Hindlimb muscle (tissue), 1 donor: Measurements from ENCODE around the gene TEC. TPM values are rescaled to one million over a fixed set of nuclear protein-coding genes. Genes with fewer than 3 reads are reported as not detected.
"Not testable (repeated sequence)": the region's sequence is repeated elsewhere in the genome, so short reads cannot be mapped to it uniquely, and the experiment has no call there.

Experiments
- DNase-seq: peaks from one replicate; pipeline ENCODE4 v3.0.0-alpha.2; 2013
- polyA plus RNA-seq: library from polyadenylated mRNA; unstranded; fragments of 120-200 nt; gene quantifications from one replicate; pipeline ENCODE4 v1.2.1, GENCODE V29; 2013; ENCODE audit not compliant: insufficient read length

TEC gene
- polyA plus RNA-seq, 1 donor, result 0.49 TPM

- no peak for DNase-seq
Measured at GRCh38 chr4:48242511-48243195, 27.0 kb downstream of the TEC start.

DNA sequence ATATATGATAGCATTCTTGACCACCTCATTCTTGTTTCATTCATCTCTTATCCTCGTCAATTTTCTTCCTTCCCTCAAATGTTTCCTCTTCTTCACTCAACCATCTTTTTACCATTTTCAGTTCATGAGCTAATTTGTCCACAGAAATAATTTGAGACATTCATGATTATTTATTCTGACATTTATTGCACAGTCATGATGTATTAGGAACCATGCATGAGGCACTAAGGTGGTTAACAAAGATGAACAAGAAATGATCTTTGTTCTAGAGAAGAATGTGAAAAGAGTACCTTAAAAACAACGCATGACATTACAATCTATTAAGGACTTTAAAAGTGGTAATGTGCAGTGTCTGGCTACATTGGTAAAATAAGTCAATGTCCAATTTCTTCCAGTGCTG is 27.9 kb downstream of the TEC start:
- DNase-seq, result no peak

DNA sequence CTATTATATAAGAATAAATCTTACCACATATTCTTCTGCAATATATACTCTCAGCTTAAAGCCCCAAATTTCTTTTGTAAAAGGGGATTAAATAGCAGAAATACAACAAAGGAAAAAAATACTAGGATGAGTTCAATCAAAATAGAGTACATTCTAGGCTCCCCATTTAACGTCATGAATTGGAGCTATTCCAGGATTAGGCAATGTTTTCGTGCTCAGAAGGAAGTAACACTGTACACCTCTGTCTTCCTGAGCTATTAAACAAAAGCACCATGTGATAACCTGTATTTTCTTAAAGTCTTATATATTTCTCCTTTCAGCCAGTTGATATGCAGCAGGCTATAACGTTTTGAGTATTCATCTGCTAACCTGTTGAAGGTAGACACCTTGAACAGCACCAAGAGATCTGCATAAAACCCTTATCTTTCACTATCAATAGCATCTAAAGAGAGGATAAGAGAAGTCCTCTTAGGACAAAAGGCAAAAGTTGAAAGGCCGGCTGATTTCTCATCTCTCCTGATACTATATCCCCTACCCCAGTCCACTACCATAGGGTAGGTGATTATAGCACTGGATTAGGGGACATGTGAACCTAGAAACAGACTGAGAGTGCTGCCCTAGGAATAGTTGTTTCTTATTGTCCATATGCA is 31.5 kb downstream of the TEC start:
- no peak for DNase-seq

- no peak for DNase-seq
Measured at GRCh38 chr4:48235050-48235449, 34.6 kb downstream of the TEC start.

DNA sequence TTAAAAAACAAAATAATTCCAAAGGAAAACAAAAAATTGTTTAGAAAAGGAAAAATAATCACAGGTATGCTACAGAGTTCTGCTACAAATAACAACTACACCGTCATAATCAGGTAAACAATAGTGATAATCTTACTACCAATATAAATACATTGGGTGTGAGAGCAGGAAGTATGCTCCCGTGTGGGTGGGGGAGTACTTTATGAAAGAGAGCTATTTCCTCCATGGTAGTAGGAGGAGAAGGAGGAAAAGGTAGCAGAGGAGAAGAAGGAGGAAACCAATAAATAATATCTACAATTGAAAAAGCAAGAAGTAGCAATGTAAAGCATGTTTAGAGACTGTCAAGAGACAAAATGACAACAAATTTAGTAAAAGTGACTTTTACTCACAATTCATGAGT is 35.1 kb downstream of the TEC start:
- no peak for DNase-seq

- no peak for DNase-seq
Measured at GRCh38 chr4:48228949-48229348, 40.7 kb downstream of the TEC start.

- DNase-seq, result no peak
Measured at GRCh38 chr4:48227662-48228061, 42.0 kb downstream of the TEC start.

GRCh38 chr4:48226199-48226598 is 43.4 kb downstream of the TEC start:
- no peak for DNase-seq

DNA sequence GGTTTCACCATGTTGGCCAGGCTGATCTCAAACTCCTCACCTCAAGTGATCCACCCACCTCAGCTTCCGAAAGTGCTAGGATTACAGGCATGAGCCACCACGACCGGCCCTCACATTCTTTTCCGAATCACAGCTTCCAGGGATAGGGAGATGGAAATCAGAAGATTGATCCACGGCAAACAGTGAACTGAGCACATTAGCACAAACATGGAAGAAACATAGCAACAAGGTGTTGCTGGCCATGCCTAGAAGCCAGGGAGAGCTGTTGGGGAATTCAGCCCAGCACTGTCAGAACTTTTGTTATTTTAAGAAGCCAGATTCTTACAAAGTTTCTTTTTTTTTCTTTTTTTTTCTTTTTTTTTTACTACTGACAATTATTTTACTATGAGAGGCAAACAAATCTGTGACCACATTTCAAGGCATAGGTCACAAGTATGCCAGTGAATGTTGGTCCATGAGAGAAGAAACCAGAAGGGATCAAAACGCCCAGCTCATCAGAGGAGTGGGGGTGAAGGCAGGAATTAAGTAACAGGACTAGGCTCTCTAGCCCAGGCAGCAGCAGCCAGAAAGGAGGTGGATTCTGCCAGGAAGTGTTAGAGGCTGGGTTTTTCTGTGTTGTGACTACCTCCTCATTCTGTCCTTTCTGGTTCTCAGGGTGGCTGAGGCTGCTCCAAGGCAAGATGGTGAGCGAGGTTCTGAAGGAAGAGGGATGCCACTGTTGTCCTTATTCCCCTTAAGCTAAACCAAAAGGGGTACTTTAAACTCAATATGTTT is 44.1 kb downstream of the TEC start:
- DNase-seq, result no peak

- no peak for DNase-seq
Measured at GRCh38 chr4:48224606-48225005, 45.0 kb downstream of the TEC start.

DNA sequence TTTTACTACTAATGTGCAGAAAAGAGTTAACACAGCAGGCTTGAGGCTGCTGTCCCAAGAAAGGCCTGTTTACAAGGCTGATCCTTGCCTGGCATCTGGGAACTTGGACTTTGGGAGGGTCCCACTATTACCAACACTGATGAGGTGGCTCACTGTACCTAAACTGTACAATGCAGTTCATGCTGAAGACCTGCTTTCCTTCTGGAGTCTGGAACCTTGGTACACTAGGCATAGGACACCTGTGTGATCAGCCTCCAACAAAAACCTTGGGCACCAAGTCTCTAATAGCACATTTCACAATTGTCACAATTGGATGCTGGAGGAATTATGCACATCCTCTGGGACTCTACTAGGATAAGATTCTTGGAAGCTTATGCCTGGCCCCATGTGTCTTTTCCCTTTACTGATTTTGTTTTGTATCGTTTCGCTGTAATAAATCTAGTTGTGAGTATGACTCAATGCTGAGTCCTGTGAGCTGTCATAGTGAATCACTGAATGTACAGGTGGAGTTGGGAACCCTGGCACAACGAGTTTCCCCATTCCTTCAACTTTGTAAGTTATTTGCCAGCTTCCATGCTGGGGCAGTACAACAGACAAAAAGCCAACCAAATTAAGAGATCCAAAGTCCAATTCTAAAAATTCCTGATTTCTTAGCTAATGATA is 45.9 kb downstream of the TEC start:
- no peak for DNase-seq

DNA sequence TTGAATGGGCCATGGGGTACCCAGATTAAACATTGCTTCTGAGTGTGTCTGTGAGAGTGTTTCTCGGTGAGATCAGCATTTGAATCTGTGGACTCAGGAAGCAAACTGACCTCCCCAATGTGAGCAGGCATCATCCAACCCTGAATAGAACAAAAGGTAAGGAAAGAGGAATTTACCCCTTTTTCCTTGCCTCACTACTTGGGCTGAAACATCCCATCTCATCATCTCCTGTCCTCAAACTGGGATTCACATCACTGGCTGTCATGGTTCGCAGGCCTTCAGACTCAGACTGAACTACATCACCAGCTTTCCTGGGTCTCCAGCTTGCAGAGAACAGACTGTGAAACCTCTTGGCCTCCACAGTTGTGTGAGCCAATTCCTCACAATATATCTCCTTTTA is 47.1 kb downstream of the TEC start:
- no peak for DNase-seq

DNA sequence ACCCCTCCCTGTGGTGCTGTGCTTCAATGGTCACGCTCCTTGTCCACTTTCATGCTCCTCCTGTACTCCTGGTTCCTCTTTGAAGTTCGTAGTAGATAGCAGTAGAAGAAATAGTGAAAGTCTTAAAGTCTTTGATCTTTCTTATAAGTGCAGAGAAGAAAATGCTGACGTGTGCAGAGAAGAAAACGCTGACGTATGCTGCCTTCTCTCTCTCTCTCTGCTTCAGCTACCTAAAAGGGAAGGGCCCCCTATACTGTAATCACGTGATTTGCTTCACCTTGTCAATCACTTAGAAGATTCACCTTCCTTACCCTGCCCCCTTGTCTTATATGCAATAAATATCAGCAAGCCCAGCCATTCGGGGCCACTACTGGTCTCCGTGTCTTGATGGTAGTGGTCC is 50.2 kb downstream of the TEC start:
- DNase-seq, result not testable (repeated sequence)

- no peak for DNase-seq
Measured at GRCh38 chr4:48216563-48216962, 53.1 kb downstream of the TEC start.

GRCh38 chr4:48215977-48216376 is 53.7 kb downstream of the TEC start:
- DNase-seq, result no peak

GRCh38 chr4:48212165-48212564 is 57.5 kb downstream of the TEC start:
- DNase-seq, result no peak

GRCh38 chr4:48210966-48211328 is 58.7 kb downstream of the TEC start:
- DNase-seq, result no peak

DNA sequence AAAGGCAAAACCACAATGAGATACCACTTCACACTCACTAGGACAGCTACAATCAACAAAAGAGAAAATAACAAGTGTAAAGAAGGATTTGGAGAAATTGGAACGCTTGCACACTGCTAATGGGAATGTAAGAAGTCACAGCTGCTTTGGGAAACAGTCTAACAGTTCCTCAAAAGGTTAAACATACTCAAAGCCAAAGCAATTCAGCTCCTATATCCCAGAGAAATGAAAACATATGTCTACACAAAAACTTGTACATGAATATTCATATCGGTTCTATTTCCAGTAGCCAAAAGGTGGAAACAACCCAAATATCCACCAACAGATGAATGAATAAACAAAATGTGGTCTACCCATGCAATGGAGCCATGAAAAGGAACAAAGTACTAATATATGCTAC is 64.0 kb downstream of the TEC start:
- DNase-seq, result no peak

DNA sequence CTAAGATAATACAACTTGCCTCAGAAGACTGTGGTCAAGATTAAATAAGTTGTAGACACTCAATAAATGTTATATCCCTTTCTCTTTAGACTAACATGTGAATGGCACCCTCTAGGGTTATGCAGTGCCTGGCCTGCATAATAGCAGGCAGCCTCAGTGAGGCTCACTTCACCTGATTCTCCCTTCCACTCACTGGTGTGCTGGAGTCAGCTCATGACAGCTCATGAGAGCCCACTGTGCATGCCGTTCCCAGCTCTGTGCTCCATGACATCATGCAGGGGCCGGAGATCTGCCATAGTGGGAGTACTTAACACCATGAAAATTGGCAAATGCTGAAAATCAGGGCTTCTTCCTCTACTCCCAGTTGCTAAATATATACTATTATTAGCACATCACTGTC is 64.5 kb downstream of the TEC start:
- no peak for DNase-seq

DNA sequence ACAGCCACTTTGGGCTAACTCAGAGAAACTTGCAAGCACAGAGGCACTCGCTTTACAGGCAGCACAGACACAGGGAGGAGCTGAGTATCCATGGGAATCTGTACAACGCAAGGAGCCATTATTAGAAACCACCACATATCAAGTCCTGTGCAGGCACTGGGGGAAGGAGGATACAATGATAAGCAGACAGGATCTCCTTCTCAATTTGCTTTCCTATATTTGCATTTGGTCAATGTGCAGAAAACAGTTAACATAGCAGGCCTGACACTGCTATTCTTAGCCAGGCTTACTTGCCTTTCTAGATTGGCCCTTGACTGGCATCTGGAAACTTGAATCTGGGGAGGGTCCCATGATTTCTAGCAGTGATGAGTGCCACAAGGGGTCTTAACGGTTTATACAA is 65.8 kb downstream of the TEC start:
- DNase-seq, result no peak

- DNase-seq, result no peak
Measured at GRCh38 chr4:48197643-48198237, 71.9 kb downstream of the TEC start.

DNA sequence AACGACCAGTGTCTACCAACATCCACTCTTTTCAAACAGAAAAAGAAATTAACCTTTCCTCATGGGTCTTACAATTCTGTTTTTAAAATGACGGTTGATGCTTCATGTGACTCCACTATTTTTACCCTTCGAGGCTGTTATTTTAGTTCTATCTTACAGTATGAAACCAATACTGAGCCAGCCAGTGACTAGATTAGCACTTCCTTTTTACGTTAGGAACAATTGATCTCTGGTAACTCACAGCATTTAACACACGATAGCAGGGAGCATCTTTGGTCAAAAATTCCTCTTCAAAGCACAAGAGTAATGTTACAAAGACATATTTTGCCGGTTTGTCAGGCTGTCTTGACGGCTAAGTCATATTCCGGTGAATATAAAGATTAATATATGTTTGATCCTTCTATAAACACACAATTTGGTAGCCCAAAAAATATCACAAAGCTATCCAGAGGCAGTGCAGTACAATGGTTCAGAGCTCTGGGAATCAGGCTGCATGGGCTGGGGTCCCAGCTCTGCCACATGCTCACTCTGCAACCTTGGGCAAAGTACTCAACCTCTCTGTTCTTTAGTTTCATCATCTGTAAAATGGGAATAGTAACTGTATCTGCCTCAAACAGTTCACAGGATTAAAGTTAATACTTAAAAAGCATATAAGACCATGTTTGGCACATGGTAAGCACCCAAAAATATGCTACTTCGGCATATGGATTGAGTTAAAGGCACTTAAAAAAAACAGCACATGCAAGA is 72.7 kb downstream of the TEC start:
- DNase-seq, result no peak
